MCF 10A (cell line): Measurements from ENCODE around the gene PARD3B. TPM values are rescaled to one million over a fixed set of nuclear protein-coding genes. Genes with fewer than 3 reads are reported as not detected.

Experiments
- BruUV-seq: library from RNA; stranded (reverse); fragments of 400-500 nt; replicated peaks from 2 replicates; lab custom pipeline; 2021; lab: Mats Ljungman, UMichigan
- CTCF ChIA-PET: fragments of 300-600 bp; sonication (Branson Sonifier 250); formaldehyde crosslinking; extraction: SDS; loops from one replicate; lab custom pipeline; 2021; ENCODE audit warnings: antibody characterized with exemption, inconsistent platforms; lab: Yijun Ruan, JAX
- POLR2A ChIA-PET: fragments of 300-600, 350-650 bp; sonication (Branson Sonifier 250); formaldehyde crosslinking; extraction: SDS; loops from one replicate; lab custom pipeline; 2020; ENCODE audit warnings: antibody characterized with exemption, inconsistent platforms; lab: Yijun Ruan, JAX
- DNase-seq: peaks from one replicate; pipeline ENCODE4 v3.0.0-alpha.2; 2018; ENCODE audit not compliant: unreplicated experiment
- H3K27ac Mint-ChIP-seq: one replicate; pipeline ENCODE4 v1.8.0; 2022; ENCODE audit warnings: mild to moderate bottlenecking, low read depth, mixed read lengths; ENCODE audit not compliant: unreplicated experiment
- H3K27me3 Mint-ChIP-seq: one replicate; pipeline ENCODE4 v1.8.0; 2022; ENCODE audit warnings: mixed read lengths; ENCODE audit not compliant: insufficient read depth, unreplicated experiment
- H3K36me3 Mint-ChIP-seq: one replicate; pipeline ENCODE4 v1.8.0; 2022; ENCODE audit warnings: mild to moderate bottlenecking, moderate library complexity, mixed read lengths; ENCODE audit not compliant: insufficient read depth, unreplicated experiment
- H3K4me1 Mint-ChIP-seq: one replicate; pipeline ENCODE4 v1.8.0; 2022; ENCODE audit warnings: mixed read lengths; ENCODE audit not compliant: insufficient read depth, unreplicated experiment
- H3K4me3 Mint-ChIP-seq: one replicate; pipeline ENCODE4 v1.8.0; 2022; ENCODE audit warnings: mild to moderate bottlenecking, moderate library complexity, mixed read lengths; ENCODE audit not compliant: unreplicated experiment
- H3K9me3 Mint-ChIP-seq: one replicate; pipeline ENCODE4 v1.8.0; 2022; ENCODE audit warnings: mixed read lengths; ENCODE audit not compliant: unreplicated experiment
- CTCF ChIP-seq: fragments of 200-600 bp; IDR thresholded peaks from one replicate; pipeline ENCODE4 v1.8.0; 2022; ENCODE audit warnings: antibody characterized with exemption, mild to moderate bottlenecking; ENCODE audit not compliant: unreplicated experiment
- intact Hi-C: fragments of 100-400 bp; cut with micrococcal nuclease; formaldehyde crosslinking; loops from 2 replicates; pipeline ENCODE4 v1.14.1; 2022
- total RNA-seq: library from RNA; stranded (reverse); gene quantifications from 2 replicates; pipeline ENCODE4 v1.2.3, GENCODE V29; 2022

Gene PARD3B
- total RNA-seq, 1 experiment from 2014 or later: 11.6 TPM

- Mint-ChIP-seq H3K27ac (no peak overlapping the region), H3K36me3 (no peaks in the 10 kb centered on the region)
These were observed 41.3 kb downstream of the PARD3B start for GRCh38 chr2:204586444-204587180.

GRCh38 chr2:204590063-204590462, 44.8 kb downstream of the PARD3B start:
- CTCF ChIA-PET: interaction anchor here (1.6 kb wide), 1 partner anchor 10 kb away, joined by 4 read pairs; no protein-coding TSS in a partner anchor
- POLR2A ChIA-PET: no interaction called here
- no TSS peak for BruUV-seq
- Mint-ChIP-seq H3K36me3 (no peaks in the 10 kb centered on the region), H3K9me3 (no peaks in the 10 kb centered on the region), H3K4me3 (no peak overlapping the region), H3K27me3 (no peaks in the 10 kb centered on the region), H3K27ac (no peak overlapping the region), H3K4me1 (no peaks in the 10 kb centered on the region)
- DNase-seq: no peak
- intact Hi-C loops: no loop called here
- no peak for TF ChIP-seq CTCF

More at GRCh38 chr2:204586444-204587180, 41.3 kb downstream of the PARD3B start:
- no peaks in the 10 kb centered on the region for H3K4me1 Mint-ChIP-seq
- intact Hi-C loops: no loop called here
- DNase-seq: no peak
- no peak for TF ChIP-seq CTCF
- ChIA-PET CTCF (interaction anchor here (0.6 to 1.0 kb wide), 3 partner anchors 12 to 82 kb away, joined by 3 to 6 read pairs (median 3); no protein-coding TSS in a partner anchor), POLR2A (no interaction called here)
- no peaks in the 10 kb centered on the region for H3K9me3 Mint-ChIP-seq
- no TSS peak for BruUV-seq
- H3K27me3 Mint-ChIP-seq: no peaks in the 10 kb centered on the region
- no peak overlapping the region for H3K4me3 Mint-ChIP-seq

GRCh38 chr2:204591225-204591624, 46.0 kb downstream of the PARD3B start:
- no peaks in the 10 kb centered on the region for H3K4me1 Mint-ChIP-seq
- H3K27ac Mint-ChIP-seq: no peak overlapping the region
- H3K27me3 Mint-ChIP-seq: no peaks in the 10 kb centered on the region
- DNase-seq: no peak
- H3K4me3 Mint-ChIP-seq: no peak overlapping the region
- TF ChIP-seq CTCF: no peak
- CTCF ChIA-PET: interaction anchor here (0.6 kb wide), 1 partner anchor 11 kb away, joined by 4 read pairs; no protein-coding TSS in a partner anchor
- POLR2A ChIA-PET: interaction anchor here (1.4 kb wide), 1 partner anchor 9 kb away, joined by 3 read pairs; no protein-coding TSS in a partner anchor
- H3K9me3 Mint-ChIP-seq: no peaks in the 10 kb centered on the region
- BruUV-seq: no TSS peak
- H3K36me3 Mint-ChIP-seq: no peaks in the 10 kb centered on the region
- intact Hi-C loops: no loop called here

GRCh38 chr2:204604061-204604460, 58.8 kb downstream of the PARD3B start:
- ChIA-PET CTCF (no interaction called here), POLR2A (interaction anchor here (0.7 kb wide), 1 partner anchor 12 kb away, joined by 3 read pairs; no protein-coding TSS in a partner anchor)

More at GRCh38 chr2:204604061-204604460, 58.8 kb downstream of the PARD3B start:
- intact Hi-C loops: no loop called here
- Mint-ChIP-seq H3K4me3 (no peak overlapping the region), H3K4me1 (no peaks in the 10 kb centered on the region), H3K27me3 (no peaks in the 10 kb centered on the region), H3K27ac (no peak overlapping the region), H3K36me3 (no peaks in the 10 kb centered on the region), H3K9me3 (peaks cover 5% of the 10 kb centered on the region)
- no peak for TF ChIP-seq CTCF
- no TSS peak for BruUV-seq
- DNase-seq: no peak
